GM19463 (cell line): ENCODE measurements around the gene ZNF385B.

ENCODE experiments used
- ATAC-seq: cut with Tn5 transposase; IDR thresholded peaks from one replicate; pipeline ENCODE4 v1.9.1; 2021; ENCODE audit warnings: mild to moderate bottlenecking, moderate library complexity; ENCODE audit not compliant: unreplicated experiment

Gene ZNF385B

DNA sequence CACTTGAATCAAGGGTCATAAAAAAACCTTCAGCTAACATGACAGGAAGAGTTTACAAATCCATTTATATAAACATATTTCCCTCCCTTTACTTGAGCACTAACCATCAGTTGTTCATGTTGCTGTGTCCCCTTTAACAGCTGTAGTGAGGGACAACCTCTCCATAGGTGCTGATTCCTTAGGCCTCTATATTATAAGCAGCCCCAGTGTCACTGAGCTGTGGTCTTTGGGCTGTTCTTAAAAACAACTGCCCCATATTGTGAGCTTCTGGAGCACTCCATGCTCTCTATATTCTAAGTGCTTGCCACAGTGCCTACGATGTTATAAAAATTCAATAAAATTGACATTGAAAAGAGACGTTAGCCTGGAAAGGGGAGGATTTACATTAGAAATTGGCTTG, 175.3 kb downstream of the ZNF385B start:
- no peak for ATAC-seq

GRCh38 chr2:179685146-179685545, 176.3 kb downstream of the ZNF385B start:
- no peak for ATAC-seq

DNA sequence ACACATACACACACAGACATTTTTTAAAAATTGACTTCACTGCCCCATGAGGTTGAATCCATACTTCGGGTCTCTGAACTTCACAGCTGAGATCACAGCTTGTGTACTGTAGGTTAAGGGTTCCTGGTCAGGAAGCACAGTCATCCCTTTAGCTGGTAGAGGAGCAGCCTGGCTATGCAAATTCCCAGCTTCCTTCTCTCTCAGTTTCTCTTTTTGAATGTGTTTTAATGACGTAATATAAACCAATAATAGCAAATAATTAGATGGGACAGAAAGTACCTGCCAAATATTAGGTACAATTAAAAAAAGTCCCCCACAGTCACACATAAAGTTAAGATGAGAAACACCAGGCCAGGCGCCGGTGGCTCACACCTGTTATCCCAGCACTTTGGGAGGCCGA, 178.7 kb downstream of the ZNF385B start:
- no peak for ATAC-seq

DNA sequence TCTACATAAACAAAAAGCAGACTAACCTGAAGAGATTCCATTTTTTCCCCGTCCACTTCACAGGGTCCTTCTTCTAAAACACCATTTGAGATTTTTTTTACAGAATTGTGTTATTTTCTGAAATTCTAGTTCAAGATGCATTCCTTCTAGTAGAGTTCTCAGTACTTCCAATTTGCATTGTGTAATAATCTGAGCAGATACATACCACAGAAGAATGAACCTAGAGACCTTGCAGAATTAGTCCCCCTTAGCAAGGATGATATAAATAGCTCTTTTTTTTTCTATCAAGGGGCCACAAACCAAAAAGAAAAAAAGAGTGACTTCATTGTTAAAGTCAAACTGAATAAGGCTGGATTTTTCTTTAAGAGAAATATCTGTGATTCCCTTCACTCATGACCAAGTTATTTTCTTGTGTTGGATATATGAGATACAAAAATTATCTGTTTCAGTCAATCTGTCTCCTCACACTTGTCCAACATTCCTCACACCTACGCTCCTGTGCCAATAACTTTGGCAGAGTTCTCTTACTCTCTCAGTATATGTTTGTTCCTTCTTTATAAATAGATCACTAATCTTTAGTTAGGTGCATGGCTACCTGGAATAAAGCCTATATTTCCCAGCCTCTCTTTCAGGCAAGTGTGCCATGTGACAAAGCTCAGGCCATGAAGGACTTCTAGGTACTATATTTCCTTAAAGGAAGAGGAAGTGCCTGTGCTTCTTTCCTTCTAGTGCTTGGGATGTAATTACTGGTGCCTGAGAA, 183.5 kb downstream of the ZNF385B start:
- ATAC-seq, result no peak

GRCh38 chr2:179677077-179677688, 184.2 kb downstream of the ZNF385B start:
- ATAC-seq, result no peak

DNA sequence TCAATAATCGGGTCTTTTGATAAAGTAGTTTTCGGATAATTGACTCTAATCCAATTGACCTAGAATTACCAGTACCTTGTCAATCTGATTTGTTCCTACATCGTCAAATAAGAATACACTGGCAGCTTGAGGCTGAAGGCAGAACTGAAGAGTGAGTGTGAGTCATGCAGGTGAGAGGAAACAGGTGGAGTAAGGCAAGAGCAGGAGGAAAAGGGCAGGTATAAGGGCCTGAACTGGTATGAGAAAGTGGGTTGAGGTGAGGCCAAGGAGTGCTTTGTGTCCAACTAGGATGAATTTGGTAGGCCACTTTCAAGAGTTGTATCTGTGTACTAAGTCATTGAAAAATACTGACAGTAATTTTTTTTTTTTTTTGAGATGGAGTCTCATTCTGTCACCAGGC, 186.0 kb downstream of the ZNF385B start:
- no peak for ATAC-seq

- no peak for ATAC-seq
Measured at GRCh38 chr2:179671043-179671981, 190.1 kb downstream of the ZNF385B start.

GRCh38 chr2:179669196-179669595, 192.2 kb downstream of the ZNF385B start:
- no peak for ATAC-seq

DNA sequence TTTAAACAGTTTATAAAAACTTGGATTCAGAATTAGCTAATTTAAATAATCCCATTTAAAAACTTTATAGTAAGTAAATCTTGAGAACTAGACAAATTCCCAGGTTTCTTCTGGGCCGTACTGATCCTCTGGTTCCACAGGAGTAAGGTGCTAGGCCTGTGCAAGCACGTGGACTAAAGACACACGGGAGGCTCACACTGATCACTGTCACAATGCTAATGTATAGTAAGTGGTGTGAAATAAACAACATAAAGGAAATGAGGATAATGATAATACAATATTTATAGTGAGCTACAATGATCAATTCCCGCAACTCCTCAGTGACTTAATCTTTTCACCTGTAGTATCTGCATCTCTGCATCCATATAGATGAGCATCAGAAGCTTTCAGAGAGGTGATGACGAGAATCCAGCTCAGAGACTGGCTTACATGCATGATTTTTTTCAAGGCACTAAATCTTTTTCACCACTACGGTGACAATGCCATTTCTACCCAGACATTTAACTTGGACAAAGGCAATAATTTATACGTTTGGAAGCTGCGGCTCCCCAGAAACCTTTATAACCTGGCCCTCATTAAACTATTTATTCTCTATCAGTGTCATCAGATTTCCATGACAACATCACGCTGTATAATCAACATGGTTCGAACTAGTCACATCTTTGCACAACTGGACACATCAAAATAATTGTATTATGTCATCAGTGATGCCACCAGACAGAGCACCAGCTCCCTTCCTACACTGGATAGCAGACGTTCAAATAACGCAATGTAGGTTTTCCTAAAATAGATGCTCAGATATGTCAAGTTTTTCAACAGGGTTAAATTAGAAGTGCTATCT, 196.2 kb downstream of the ZNF385B start:
- ATAC-seq, result no peak

- ATAC-seq, result no peak
Measured at GRCh38 chr2:179661986-179662385, 199.4 kb downstream of the ZNF385B start.

DNA sequence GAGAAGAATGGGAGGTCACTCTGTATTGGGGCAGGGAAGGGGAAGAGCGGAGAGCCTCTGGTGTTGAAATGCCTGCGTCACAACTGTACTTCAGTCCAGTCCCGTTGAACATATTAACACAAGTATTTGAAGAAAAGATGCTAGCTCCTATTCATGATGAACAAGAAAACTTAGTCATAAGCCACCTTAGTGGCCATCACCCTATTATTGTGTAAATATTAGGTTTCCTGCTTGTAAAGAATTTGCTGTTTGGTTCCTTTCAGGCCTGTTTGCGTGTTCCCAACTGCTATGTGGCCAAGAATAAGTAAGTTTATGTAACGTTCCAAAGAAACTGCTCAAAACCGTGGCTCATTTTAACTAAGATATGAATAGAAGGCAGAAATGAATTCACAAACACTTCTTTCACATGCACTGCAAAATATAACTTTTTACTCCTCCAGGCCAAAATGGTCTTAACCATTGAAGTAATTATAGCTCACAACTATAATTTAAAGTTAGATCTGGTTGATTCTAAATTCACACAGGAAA, 204.3 kb downstream of the ZNF385B start:
- no peak for ATAC-seq

- ATAC-seq, result no peak
Measured at GRCh38 chr2:179655627-179656026, 205.8 kb downstream of the ZNF385B start.

DNA sequence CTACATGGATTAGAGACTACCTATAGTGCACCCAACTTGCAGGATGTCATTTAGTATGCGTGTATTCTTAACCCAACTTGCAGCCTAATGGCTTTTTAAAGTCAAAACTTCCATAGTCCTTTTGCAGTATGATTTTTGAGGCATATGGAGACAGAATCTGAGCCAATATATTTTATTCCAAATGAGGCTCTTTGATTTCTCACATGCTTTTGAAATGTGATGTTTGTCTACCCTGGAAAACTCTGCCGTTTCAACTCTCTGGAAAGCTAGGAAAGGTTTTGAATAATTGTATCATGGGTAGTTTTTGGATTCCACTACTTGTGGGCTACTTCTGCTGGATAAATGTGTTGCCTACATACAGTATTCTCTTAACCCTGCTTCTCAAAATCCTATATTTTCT, 206.6 kb downstream of the ZNF385B start:
- ATAC-seq, result no peak

- ATAC-seq, result no peak
Measured at GRCh38 chr2:179652296-179652695, 209.1 kb downstream of the ZNF385B start.

DNA sequence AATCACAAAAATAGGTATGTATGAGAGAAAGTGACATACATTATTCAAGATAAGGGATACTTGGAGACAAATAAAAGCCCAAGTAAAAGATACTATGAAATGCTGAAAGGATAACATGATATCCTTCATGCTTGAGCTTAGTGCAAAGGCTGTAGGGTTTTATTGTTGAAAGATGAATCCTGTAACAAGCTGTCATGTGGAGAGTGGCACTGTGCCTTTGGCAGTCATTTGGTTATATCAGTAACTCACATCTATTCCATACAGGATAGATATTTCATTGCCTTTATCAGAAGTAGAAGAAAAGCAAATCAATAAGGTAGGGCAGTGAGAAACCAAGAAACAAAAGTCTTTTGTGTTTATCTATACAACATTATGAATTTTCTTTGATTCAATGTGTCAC, 211.0 kb downstream of the ZNF385B start:
- ATAC-seq, result no peak

DNA sequence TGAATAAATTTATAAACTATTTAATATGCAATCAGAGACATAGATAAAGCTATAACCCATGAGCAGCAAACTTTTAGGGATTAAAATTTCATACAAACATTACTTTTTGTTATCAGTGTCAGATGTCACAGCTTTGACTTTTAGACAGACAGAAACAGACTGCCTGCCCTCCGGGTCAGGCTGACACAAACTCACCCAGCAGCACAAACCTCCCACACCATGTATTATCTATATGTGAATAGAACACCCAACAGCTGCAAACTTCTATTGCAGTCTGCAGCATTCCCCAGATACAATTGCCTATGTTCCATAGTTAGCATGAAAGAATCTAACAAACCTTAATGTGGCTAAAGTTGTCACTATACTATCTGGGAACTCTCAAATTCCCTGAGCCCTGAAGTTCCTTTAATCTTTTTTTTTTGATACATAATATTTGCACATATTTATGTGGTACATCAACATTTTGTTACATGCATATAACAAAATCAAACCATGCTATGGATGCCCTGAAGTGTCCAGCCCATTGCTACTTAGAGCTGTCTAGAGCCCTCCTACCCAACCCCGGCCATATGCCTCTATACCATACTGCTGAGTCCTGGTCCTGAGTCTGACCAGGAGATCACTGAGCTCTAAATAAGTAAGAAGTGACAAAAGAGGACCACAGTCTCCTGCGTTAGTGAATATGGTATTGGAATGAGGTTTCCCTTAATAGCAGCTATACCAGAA, 214.4 kb downstream of the ZNF385B start:
- ATAC-seq, result no peak

- ATAC-seq, result no peak
Measured at GRCh38 chr2:179646173-179646769, 215.1 kb downstream of the ZNF385B start.

- no peak for ATAC-seq
Measured at GRCh38 chr2:179645047-179645446, 216.4 kb downstream of the ZNF385B start.

DNA sequence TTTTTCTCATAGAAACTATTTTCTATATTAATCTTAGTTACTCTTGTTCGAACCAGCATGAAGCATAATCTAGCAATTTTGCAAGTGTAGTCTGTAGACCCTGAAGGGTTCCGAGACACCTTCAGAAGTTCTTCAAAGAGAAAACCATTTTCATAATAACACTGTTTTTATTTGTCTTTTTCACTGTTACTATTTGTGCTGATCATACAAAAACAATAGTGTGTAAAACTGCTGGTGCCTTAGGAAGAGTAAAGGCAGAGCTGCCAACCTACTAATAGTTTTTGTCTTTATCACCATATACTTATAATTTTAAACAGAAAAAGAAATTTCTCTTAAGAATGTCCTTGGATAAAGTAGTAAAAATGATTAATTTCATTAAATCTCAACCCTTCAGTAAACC, 218.9 kb downstream of the ZNF385B start:
- ATAC-seq, result no peak
